Activated CD4-positive, CD25-positive, alpha-beta regulatory T cell (primary cell): ENCODE measurements around the gene EXOC6B.
"Not testable (repeated sequence)": the region's sequence is repeated elsewhere in the genome, so short reads cannot be mapped to it uniquely, and the experiment has no call there.

Source experiments
- DNase-seq, 4 experiments: peaks; one replicate each; lab custom pipeline; 2025; lab: John Stamatoyannopoulos, UW

The EXOC6B gene

DNA sequence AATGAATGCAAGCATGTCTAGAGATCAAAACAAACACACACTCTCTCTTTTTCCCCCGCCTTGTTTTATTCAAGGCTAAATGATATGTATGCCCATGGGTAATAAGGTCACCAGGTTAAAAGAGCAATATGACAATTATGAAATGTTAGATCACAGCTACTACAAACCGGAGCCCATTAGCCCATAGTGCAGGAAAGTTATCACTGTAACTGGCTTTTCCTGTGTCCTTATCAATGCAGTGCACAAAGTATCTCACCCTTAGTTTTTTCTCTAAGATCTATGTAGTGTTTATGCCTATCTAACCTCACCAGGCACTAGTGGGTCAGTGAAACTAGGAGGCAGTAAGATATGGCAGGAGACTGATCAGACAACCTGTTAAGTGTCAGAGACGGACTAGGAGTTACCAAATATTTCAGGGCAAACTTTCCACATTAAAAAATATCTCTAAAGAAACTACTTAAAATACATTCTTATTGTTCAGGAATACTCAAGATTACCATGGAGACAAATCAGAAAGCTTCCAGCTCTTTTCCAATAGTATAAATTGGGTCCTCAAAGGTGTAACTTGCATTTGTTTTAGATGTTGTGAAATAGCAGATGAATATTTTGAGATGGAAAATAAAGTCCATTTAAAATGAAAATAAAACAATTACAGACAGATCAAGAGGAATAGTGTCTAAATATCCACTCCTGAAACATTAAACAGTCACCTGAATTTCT lies 282.2 kb downstream of the EXOC6B start:
- no peak for DNase-seq

DNA sequence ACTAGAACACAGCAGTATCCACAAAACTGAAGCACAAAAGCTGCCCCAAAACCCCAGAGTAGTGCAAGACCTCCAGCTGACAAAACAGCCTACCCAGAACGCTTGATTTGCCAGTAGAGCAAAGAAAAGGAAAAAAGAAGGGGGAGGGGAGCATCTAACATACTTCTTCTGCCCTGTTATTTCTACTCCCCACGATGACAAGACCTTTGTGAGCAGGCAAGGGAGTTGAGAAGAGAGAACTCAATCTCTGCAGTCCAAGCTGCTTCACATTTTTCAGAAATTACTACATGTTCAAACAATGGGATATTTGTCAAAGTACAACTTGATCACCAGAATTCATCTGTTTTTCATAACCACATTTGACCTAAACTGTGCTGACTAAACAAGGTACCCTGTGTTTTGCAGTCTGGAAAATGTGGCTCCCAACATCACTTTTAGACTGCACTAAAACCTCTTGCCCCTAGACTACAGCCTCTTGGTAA lies 286.7 kb downstream of the EXOC6B start:
- DNase-seq = no peak

DNA sequence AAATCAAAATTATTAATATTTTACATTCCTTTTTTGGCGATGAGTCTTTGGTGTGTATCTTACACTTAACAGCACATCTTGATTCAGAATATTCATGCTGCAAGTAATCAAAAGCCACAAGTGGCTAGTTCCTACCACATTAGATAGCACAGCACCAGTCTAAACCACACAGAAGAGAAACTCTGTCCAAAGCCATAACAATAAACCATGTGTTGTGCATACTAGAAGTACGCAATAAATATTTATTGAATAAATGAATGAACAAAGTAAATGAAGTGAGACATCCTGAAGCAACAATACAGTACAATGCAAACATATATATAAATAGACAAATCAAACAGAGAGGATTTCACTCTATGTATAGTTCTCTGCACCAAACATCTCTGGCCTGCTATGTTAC lies 287.3 kb downstream of the EXOC6B start:
- DNase-seq = no peak

DNA sequence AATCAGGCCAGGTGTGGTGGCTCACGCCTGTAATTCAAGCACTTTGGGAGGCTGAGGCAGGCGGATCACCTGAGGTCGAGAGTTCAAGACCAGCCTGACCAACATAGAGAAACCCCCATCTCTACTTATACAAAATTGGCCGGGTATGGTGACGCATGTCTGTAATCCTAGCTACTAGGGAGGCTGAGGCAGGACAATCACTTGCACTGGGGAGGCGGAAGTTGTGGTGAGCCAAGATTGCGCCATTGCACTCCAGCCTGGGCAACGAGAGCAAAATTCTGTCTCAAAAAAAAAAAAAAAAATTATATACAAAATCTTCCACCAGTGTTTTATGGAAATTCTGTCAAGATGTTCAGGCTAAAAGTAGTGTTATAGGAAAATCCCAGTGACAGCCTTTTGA lies 290.2 kb downstream of the EXOC6B start:
- DNase-seq = not testable (repeated sequence)

DNA sequence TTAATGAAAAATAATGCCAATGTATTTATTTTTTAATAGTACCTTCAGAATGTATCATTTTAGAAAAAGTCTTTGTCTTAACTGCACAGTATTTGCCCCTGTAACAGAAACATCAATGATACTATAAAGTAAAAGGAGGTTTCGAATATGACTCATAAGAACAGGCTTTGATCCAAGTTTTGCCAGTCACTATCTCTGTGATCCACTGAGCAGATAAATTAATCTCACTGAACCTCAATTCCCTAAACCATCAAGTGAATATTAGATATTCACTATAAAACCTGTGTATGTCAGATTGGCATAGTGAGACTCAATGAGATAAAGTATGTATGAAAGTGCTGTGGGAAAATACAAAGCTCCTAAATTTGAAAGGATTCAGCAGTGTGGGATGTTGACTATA lies 292.1 kb downstream of the EXOC6B start:
- DNase-seq = no peak

DNA sequence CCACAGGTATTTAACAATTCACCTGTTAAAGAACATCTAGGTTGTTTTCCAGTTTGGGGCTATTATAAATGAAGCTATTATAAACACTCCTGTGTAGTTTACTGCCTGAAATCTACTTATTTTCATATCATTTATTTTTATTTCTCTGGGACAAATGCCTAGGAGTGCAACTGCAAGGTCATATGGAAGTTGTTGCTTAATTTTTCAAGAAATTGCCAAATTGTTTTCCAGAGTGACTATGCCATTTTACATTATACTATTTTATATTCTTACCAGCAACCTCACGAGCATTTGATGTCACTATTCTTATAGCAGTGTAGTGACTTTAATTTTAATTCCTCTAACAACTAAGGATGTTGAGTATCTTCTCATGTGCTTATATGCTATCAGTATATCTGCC lies 298.4 kb downstream of the EXOC6B start:
- no peak for DNase-seq

DNA sequence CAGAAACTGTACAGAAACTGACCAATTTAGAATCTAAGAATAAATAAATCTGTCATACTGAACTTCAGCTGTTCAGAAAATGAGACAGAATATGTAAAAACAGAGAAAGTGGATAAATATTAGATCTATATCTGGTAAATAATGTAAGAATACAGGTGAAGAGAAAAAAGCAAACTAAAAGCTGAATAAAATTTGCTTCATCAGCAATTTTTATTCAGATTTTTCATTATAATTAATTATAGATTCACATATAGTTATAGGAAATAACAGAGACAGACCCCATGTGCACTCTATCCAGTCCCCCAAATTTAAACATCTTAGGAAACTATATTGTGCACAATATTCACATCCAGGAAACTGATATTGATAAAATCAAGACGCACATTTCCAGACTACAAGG lies 299.2 kb downstream of the EXOC6B start:
- DNase-seq = no peak

DNA sequence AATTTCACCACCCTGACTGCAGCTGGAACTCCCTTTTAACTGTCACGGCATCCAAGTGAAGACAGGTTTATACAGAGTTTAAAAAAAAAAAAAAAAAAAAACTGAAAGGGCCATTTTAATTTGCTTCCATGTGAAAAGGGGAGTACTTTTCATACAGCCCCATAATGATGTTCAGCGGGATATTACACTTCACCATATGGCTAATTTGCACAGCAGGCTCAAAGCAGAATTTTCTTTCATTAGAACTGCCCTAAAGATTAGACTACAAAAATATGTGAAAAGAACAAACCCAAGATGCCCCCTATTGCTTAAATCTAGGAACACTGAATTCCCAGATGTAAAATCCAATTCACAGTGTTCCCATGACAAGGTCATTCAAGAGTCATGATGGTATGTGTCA lies 301.8 kb downstream of the EXOC6B start:
- no peak for DNase-seq

DNA sequence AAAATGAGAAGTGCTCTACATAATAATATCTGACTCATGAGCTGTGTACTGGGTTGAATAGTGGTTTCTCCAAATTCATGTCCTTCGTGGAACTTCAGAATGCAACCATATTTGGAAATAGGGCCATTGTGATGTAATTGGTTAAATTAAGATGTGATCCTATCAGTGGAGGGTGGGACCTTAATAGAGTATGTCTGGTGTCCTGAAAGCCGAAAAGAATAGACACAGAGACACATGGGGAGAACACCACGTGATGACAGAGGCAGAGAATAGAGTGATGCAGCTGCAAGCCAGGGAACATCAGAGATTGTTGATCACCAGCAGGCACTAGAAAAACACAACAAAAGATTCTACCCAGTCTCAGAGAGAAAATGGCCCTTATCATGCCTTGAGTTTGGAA lies 310.1 kb downstream of the EXOC6B start:
- no peak for DNase-seq

DNA sequence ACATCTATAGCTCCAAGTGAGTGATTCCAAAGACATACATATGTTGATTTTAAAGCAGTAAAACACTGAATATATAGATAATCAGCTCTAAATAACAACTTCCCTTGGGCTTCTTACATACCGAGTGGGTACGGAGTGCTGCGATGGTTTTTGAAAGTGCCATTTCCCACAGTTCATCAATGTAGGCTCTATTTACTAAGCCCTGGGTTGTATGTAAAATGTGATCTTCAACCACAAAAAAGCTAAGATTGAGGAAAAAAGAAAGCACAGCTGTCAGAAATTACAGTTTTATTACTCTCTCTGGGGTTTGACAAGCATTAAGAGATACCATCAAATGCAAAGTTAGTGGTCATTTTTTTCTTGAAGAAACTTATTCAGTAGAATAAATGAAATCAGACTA lies 312.8 kb downstream of the EXOC6B start:
- no peak for DNase-seq

DNA sequence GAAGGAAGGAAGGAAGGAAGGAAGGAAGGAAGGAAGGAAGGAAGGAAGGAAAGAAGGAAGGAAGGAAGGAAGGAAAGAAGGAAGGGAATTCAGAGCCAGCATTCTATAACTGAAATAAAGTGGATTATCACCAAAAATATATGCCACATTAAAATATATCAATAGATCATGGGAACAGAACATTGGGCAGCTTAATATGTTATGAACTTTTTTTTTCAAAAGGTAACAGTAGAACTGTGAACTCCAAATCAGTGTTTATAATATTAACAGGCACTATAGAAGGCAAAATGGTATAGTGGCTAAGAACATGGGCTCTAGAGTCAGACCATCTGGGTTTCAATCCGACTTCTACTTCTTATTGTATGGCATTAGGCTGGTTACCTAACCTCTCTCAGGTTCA lies 313.5 kb downstream of the EXOC6B start:
- DNase-seq = no peak

DNA sequence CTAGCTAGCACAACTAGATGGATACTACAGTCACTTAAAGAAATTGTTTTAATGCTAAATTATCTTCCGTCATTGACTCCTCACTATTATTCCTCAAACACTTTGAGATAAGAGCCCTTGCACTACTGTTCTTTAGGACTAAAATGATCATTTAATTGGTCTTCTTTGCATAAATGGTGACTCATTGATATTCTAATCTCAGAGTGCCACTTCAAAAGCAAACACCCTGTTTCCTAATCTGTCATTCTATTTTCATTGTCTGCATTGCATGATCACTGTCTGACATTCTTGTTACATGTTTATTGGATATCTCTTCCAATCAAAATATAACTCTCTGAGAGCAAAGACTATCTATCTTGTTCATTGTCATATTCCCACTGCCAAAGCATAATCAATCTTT lies 313.9 kb downstream of the EXOC6B start:
- DNase-seq = no peak

DNA sequence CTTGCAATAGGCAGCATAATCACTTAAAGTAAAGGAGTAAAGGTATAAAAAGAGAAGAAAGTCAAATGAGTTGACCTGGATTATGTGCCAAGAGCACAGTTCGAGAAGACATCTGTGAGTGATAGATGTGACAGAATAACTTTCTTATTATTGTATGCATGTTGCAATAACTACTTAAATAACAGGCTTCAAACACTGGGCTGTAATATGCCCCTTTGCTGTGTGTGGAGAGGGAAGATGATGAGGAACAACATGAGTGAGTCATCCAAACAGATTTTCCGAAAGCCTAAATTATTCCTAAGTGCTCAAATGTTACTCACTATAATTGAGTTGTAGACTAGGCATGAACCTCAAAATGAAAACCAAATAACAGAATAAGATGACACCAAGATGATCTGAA lies 328.1 kb downstream of the EXOC6B start:
- no peak for DNase-seq

DNA sequence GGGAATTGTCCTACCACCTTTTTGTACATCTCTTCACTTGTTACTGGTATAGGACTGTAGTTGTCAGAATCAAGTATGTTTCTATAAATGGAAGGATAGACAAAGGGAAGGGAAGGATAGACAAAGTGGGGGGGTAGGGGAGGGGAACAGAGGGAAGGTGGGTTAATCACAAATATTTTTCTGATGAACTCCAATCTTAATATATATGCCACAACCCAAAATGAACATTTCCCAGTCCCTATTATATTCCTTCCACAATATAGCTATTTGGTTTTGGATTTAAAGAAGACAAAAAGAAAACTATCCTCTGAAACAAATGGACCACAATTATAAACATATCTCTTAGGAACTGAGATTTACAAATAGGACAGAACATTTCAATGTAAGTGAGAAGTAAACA lies 329.4 kb downstream of the EXOC6B start:
- no peak for DNase-seq

DNA sequence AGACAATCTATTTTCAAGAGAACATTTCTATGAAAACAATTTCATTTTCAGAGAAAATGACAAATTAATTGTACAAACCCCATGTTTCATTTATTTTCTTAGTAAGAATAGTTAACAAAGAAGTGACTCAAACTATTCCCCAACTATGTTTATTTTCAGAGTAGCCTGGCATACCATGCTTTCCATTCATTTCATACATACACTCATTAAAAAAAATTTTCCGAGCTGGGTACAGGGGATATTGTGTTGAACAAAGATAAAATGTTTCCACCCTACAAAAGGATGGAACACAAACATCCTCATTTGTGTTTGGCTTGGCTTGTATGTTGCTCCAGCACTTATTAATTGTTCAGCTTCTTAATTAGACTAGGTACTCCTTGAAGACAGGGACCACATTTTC lies 331.4 kb downstream of the EXOC6B start:
- no peak for DNase-seq

DNA sequence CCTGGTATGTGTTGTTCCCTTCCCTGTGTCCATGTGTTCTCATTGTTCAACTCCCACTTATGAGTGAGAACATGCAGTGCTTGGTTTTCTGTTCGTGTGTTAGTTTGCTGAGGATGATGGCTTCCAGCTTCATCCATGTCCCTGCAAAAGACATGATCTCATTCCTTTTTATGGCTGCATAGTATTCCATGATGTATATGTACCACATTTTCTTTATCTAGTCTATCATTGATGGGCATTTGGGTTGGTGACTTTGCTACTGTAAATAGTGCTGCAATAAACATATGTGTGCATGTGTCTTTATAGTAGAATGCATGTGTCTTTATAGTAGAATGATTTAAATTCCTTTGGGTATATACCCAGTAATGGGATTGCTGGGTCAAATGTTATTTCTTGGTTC lies 341.2 kb downstream of the EXOC6B start:
- DNase-seq = not testable (repeated sequence)

DNA sequence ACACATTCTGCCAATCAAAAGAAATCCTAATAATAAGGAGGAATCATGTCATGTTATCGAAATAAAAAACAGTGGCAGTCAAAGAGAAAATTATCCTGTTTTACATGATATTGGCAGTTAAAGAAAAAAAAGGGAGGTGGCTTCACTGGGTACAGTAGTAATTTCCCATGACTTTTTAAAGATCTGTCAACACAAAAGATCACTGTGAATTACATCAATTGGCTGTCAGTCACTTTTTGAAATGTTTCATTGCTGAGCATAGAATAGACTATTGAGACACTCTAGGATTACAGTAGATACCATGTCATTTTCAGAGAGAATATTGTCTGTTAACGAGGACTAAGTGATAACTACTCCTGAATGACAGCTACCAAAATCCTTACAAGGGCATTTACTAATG lies 342.5 kb downstream of the EXOC6B start:
- no peak for DNase-seq

DNA sequence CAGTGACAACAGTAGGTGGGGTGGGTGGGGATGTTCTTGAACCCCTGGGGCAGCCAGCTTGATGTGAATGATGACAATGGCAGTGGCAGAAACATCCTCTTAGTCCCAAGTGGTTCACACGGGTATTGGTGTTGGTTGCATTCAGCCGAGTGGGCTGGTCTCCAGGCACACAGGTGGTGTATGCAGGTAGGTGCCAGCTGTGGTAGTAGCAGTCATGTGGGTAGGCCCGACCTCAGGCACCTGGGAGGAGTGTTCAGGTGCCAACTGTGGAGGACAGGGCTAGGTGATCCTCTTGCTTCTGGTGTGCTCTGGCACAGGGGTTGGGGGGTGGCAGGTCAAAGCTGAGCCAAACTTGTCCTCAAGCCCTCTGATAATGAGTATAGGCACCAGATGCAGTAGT lies 350.6 kb downstream of the EXOC6B start:
- no peak for DNase-seq

DNA sequence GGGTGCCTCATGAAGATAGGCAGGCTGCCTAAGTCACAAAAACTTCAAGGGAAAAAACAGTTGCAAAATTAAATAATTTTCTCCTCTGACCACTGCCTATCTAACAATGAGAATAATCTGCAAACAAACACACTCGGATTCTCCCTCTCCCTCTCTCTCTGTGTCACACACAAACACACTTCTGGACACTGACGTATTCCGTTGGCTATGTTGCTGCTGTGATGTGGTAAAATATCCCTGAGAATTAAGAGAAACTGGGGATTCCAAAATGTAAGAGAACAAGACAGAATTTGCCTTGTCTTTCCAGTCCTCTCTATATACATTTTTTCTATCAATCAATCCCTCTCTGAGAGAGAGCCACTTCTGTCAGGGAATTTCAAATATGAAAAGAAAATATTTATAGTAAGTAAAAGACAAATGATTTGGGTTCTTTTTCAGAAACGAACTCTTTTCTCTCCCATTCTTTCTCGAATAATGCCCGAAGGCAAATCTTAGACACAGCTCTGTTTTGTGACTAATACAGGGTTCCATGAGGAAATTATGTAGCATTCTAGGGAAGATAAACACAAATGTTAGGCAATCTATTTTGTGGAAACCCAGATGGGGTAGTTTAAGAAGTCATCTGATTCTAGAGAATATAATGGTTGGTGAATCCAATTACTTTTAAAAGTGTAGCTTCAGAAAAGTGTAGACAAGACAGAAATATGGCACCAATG lies 367.9 kb downstream of the EXOC6B start:
- no peak for DNase-seq

DNA sequence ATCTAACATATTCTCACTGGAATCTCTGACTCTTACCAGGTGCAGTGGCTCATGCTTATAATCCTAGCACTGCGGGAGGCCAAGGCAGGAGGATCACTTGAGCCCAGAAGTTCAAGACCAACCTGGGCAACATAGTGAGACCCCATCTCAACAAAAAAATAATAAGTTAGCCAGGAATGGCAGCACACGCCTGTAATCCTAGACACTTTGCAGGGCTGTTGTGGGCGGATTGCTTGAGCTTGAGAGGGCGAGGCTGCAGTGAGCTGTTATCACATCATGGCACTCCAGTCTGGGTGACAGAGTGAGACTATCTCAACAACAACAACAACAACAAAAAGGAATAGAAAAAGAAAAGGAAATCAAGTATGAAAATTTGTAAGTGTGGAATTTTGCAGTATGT lies 371.6 kb downstream of the EXOC6B start:
- DNase-seq = no peak

DNA sequence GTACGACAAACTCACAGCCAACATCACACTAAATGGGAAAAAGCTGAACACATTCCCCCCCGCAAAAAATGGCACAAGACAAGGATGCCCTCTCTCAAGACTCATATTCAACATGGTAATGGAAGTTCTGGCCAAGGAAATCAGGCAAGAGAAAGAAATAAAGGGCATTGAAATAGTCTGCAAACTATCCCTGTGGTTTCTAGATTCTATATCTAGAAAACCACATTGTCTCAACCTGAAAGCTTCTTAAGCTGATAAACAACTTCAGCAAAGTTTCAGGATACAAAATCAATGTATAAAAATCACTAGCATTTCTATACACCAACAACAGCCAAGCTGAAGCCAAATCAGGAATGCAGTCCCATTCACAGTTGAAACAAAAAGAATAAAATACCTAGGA lies 383.6 kb downstream of the EXOC6B start:
- DNase-seq = no peak

DNA sequence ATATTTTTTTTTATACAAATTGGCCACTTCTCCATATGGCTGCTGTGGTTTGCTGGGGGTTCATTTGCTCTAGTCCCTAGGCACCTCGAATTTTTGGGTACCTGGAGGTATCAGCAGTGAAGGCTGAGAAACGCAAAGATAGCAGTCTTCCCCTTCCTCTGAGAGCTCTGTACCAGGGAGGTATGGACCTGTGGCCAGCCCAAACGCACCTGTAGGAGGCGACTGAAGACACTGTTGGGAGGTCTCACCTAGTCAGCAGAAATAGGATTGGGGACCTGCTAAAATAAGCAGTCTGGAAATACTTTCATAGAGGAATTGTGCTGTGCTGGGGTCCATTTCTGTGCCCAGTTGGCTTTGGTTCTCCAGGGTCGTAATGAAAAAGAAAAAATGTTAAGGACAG lies 385.9 kb downstream of the EXOC6B start:
- DNase-seq = no peak

DNA sequence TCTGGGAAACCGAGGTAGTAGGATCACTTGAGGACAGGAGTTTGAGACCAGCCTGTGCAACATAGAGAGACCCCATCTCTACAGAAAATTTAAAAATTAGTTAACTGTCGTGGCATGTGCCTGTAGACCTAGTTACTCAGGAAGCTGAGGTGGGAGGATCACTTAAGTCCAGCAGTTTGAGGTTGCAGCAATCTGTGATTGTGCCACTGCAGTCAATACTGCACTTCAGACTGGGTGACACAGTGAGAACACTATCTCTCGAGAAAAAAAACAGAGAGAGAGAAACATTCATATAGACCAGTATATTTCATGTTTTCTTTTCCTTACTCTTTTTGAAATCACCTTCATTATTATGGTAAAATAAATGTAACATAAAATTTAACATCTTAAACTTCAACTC lies 387.5 kb downstream of the EXOC6B start:
- no peak for DNase-seq

DNA sequence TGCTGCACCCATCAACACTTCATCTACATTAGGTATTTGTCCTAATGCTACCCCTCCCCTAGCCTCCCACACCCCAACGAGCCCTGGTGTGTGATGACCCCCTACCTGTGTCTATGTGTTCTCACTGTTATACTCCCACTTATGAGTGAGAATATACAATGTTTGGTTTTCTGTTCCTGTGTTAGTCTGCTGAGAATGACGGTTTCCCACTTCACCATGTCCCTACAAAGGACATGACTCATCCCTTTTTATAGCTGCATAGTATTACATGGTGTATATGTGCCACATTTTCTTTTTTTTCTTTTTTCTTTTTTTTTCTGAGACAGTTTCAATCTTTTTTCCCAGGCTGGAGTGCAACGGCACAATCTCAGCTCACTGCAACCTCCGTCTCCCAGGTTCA lies 394.1 kb downstream of the EXOC6B start:
- DNase-seq = no peak
